ENCODE measurements around the gene CPTP.

DNA sequence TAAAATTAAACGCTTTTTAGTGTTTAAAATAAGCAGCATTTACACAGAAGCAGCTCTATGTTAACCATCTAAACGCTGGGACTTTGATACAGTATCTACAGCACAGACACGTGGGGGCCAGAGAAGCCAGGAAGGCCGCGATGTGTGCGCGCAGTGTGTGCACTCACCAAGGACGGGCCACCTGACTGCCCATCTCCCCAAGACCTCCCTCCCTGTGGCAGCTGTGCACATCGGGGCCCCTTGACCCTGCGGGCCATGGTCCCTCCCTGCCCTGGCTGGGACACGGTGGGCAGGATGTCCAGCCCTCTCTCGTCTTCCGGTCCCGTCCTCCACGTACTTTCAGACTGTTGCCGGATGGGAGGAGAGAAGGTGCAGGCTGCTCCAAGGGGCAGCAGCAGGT is 10.7 kb downstream of the CPTP start:
- TF ChIP-seq, protein P1, sequence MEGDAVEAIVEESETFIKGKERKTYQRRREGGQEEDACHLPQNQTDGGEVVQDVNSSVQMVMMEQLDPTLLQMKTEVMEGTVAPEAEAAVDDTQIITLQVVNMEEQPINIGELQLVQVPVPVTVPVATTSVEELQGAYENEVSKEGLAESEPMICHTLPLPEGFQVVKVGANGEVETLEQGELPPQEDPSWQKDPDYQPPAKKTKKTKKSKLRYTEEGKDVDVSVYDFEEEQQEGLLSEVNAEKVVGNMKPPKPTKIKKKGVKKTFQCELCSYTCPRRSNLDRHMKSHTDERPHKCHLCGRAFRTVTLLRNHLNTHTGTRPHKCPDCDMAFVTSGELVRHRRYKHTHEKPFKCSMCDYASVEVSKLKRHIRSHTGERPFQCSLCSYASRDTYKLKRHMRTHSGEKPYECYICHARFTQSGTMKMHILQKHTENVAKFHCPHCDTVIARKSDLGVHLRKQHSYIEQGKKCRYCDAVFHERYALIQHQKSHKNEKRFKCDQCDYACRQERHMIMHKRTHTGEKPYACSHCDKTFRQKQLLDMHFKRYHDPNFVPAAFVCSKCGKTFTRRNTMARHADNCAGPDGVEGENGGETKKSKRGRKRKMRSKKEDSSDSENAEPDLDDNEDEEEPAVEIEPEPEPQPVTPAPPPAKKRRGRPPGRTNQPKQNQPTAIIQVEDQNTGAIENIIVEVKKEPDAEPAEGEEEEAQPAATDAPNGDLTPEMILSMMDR (IDR thresholded peaks at IDR 0.05 in 2 of 3, conservative IDR thresholded peaks at IDR 0.05 in 1 of 3; ENCODE audit: control insufficient read depth in 2 of 3, extremely low read depth in 1 of 3, insufficient read depth in 1 of 3, low read depth in 3 of 3, low read length in 3 of 3): no peak
- TF ChIP-seq POLR2A (IDR thresholded peaks at IDR 0.05; ENCODE audit: low read depth, low read length) (no peak; the same call in 1 of the 2 replicates), CBX3 (IDR thresholded peaks at IDR 0.05; ENCODE audit: borderline replicate concordance, low read depth) (no peak), RFX5 (IDR thresholded peaks at IDR 0.05; ENCODE audit: low read depth, low read length) (no peak), POLR2AphosphoS5 (IDR thresholded peaks at IDR 0.05; ENCODE audit: low read length) (no peak), ZSCAN29 (IDR thresholded peaks at IDR 0.05) (no peak), SREBF1 (IDR thresholded peaks at IDR 0.05; ENCODE audit: low read length) (no peak), FOXK2 (IDR thresholded peaks at IDR 0.05) (no peak), TAF1 (IDR thresholded peaks at IDR 0.05; ENCODE audit: borderline replicate concordance, low read depth, low read length) (no peak), CHD1 (IDR thresholded peaks at IDR 0.05; ENCODE audit: low read depth, low read length) (no peak), BCL11A (IDR thresholded peaks at IDR 0.05; ENCODE audit: low read depth, low read length) (no peak)
- TF ChIP-seq, protein P2, sequence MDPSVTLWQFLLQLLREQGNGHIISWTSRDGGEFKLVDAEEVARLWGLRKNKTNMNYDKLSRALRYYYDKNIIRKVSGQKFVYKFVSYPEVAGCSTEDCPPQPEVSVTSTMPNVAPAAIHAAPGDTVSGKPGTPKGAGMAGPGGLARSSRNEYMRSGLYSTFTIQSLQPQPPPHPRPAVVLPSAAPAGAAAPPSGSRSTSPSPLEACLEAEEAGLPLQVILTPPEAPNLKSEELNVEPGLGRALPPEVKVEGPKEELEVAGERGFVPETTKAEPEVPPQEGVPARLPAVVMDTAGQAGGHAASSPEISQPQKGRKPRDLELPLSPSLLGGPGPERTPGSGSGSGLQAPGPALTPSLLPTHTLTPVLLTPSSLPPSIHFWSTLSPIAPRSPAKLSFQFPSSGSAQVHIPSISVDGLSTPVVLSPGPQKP (IDR thresholded peaks at IDR 0.05; ENCODE audit: low read depth, low read length): no peak
- TF ChIP-seq, protein P3, sequence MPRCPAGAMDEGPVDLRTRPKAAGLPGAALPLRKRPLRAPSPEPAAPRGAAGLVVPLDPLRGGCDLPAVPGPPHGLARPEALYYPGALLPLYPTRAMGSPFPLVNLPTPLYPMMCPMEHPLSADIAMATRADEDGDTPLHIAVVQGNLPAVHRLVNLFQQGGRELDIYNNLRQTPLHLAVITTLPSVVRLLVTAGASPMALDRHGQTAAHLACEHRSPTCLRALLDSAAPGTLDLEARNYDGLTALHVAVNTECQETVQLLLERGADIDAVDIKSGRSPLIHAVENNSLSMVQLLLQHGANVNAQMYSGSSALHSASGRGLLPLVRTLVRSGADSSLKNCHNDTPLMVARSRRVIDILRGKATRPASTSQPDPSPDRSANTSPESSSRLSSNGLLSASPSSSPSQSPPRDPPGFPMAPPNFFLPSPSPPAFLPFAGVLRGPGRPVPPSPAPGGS (IDR thresholded peaks at IDR 0.05; ENCODE audit: borderline replicate concordance, insufficient read depth, low read depth, low read length, poor library complexity, severe bottlenecking): no peak
- TF ChIP-seq, protein P4, sequence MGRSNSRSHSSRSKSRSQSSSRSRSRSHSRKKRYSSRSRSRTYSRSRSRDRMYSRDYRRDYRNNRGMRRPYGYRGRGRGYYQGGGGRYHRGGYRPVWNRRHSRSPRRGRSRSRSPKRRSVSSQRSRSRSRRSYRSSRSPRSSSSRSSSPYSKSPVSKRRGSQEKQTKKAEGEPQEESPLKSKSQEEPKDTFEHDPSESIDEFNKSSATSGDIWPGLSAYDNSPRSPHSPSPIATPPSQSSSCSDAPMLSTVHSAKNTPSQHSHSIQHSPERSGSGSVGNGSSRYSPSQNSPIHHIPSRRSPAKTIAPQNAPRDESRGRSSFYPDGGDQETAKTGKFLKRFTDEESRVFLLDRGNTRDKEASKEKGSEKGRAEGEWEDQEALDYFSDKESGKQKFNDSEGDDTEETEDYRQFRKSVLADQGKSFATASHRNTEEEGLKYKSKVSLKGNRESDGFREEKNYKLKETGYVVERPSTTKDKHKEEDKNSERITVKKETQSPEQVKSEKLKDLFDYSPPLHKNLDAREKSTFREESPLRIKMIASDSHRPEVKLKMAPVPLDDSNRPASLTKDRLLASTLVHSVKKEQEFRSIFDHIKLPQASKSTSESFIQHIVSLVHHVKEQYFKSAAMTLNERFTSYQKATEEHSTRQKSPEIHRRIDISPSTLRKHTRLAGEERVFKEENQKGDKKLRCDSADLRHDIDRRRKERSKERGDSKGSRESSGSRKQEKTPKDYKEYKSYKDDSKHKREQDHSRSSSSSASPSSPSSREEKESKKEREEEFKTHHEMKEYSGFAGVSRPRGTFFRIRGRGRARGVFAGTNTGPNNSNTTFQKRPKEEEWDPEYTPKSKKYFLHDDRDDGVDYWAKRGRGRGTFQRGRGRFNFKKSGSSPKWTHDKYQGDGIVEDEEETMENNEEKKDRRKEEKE (IDR thresholded peaks at IDR 0.05): no peak

All from GM12878 (cell line).